C4-2B (cell line): Measurements from ENCODE around the gene OXSR1.
"Not testable (repeated sequence)": the region's sequence is repeated elsewhere in the genome, so short reads cannot be mapped to it uniquely, and the experiment has no call there.

Experiments used
- H3K27ac ChIP-seq: fragments of 450-650 bp; 2 replicates; pipeline ENCODE4 v1.5.1; 2017
- CTCF ChIP-seq: fragments of 450-650 bp; conservative IDR thresholded peaks from 2 replicates; pipeline ENCODE4 v1.5.1; 2017; ENCODE audit warnings: mild to moderate bottlenecking
- ZFX ChIP-seq: fragments of 450-650 bp; IDR thresholded peaks from 2 replicates; pipeline ENCODE4 v1.6.1; 2017

OXSR1 gene

GRCh38 chr3:38276917-38277630 lies 111.7 kb downstream of the OXSR1 start:
- TF ChIP-seq ZFX (no peak), CTCF (no peak)
- no peak overlapping the region for H3K27ac ChIP-seq

GRCh38 chr3:38278841-38279240 lies 113.5 kb downstream of the OXSR1 start:
- no peak for TF ChIP-seq ZFX
- TF ChIP-seq CTCF, result no peak
- H3K27ac ChIP-seq, result no peak overlapping the region

GRCh38 chr3:38281895-38282686 lies 116.8 kb downstream of the OXSR1 start, which contains the start of gene SLC22A14:
Gene SLC22A14 (plus strand): TSS chr3:38282294. CDS start chr3:38306027, 23,733 bp downstream.
- TF ChIP-seq CTCF (no peak; the same call in 1 of the 2 replicates), ZFX (no peak)
- no peak within 1 kb of the TSS for H3K27ac ChIP-seq

GRCh38 chr3:38283810-38284755 lies 118.7 kb downstream of the OXSR1 start:
- TF ChIP-seq CTCF, result no peak
- TF ChIP-seq ZFX, result no peak
- H3K27ac ChIP-seq, result no peak overlapping the region

- H3K27ac ChIP-seq, result no peak overlapping the region
- TF ChIP-seq ZFX, result no peak
- no peak for TF ChIP-seq CTCF
Measured at GRCh38 chr3:38284756-38285150, 119.4 kb downstream of the OXSR1 start.

- not testable (repeated sequence) for H3K27ac ChIP-seq
Measured at GRCh38 chr3:38289286-38290217, 124.2 kb downstream of the OXSR1 start.

- H3K27ac ChIP-seq, result not testable (repeated sequence)
Measured at GRCh38 chr3:38297053-38297452, 131.7 kb downstream of the OXSR1 start.
